CD4-positive, alpha-beta T cell (primary cell): Measurements from ENCODE around the gene CACNB2. TPM values are rescaled to one million over a fixed set of nuclear protein-coding genes. Genes with fewer than 3 reads are reported as not detected.

Experiments used
- ATAC-seq: fragments of 200-7000 bp; cut with Tn5 transposase; one replicate; pipeline ENCODE4 v1.10.0; 2022; ENCODE audit warnings: mild to moderate bottlenecking; ENCODE audit not compliant: poor library complexity
- CTCF ChIA-PET: fragments of 350-600 bp; sonication (Branson Sonifier 250); formaldehyde crosslinking; loops from one replicate; lab custom pipeline; 2021; ENCODE audit warnings: antibody characterized with exemption, inconsistent platforms; lab: Charles Lee
- POLR2A ChIA-PET: fragments of 350-600 bp; sonication (Branson Sonifier 250); formaldehyde crosslinking; loops from one replicate; lab custom pipeline; 2021; ENCODE audit warnings: antibody characterized with exemption, inconsistent platforms; lab: Charles Lee
- DNase-seq, 14 experiments: peaks; one replicate each; pipeline ENCODE4 v3.0.0-alpha.2; 2013 to 2020; ENCODE audit warnings: mixed read lengths in 2 of 14
- H3K27ac ChIP-seq, 2 donors: one replicate each; pipeline versions ENCODE4 v1.5.1 to v1.7.0; 2013; ENCODE audit warnings: low read length in 2 of 2, low read depth in 1 of 2, mild to moderate bottlenecking in 1 of 2
- H3K27me3 ChIP-seq, 2 experiments: 1 replicate in 1 of 2; 2 replicates in 1 of 2; pipeline versions ENCODE4 v1.6.1 to v1.7.0; 2013; ENCODE audit warnings: low read length in 2 of 2, control low read depth in 1 of 2, mild to moderate bottlenecking in 1 of 2, moderate library complexity in 1 of 2; ENCODE audit not compliant: insufficient read depth in 2 of 2, control insufficient read depth in 1 of 2
- H3K36me3 ChIP-seq: one replicate; pipeline ENCODE4 v1.6.1; 2013; ENCODE audit warnings: low read length, control low read depth; ENCODE audit not compliant: insufficient read depth
- H3K4me1 ChIP-seq: one replicate; pipeline ENCODE4 v1.6.1; 2013; ENCODE audit warnings: low read length, control low read depth; ENCODE audit not compliant: insufficient read depth
- H3K4me3 ChIP-seq: one replicate; pipeline ENCODE4 v1.5.1; 2013; ENCODE audit warnings: mild to moderate bottlenecking, low read length, moderate library complexity
- H3K9me3 ChIP-seq, 2 experiments: 1 replicate in 1 of 2; 2 replicates in 1 of 2; pipeline versions ENCODE4 v1.6.1 to v1.7.0; 2013; ENCODE audit warnings: low read length in 2 of 2, mild to moderate bottlenecking in 2 of 2, control low read depth in 1 of 2, moderate library complexity in 1 of 2; ENCODE audit not compliant: control insufficient read depth in 1 of 2, insufficient read depth in 1 of 2
- H3K27ac Mint-ChIP-seq: one replicate; pipeline ENCODE4 v1.8.0; 2020; ENCODE audit warnings: mixed read lengths
- H3K27me3 Mint-ChIP-seq: one replicate; pipeline ENCODE4 v1.8.0; 2021; ENCODE audit warnings: mixed read lengths
- H3K36me3 Mint-ChIP-seq: one replicate; pipeline ENCODE4 v1.8.0; 2021; ENCODE audit warnings: low read depth, mixed read lengths
- H3K4me1 Mint-ChIP-seq: one replicate; pipeline ENCODE4 v1.8.0; 2021; ENCODE audit warnings: low read depth, mixed read lengths
- H3K4me3 Mint-ChIP-seq: one replicate; pipeline ENCODE4 v1.8.0; 2020; ENCODE audit warnings: mild to moderate bottlenecking, mixed read lengths
- H3K9me3 Mint-ChIP-seq: one replicate; pipeline ENCODE4 v1.8.0; 2020; ENCODE audit warnings: mixed read lengths
- CTCF ChIP-seq: fragments of 200-600 bp; IDR thresholded peaks from one replicate; pipeline ENCODE4 v1.8.0; 2022; ENCODE audit warnings: antibody characterized with exemption, mild to moderate bottlenecking
- intact Hi-C, 2 experiments: fragments of 100-400 bp; cut with DNase I in 1 of 2; cut with micrococcal nuclease in 1 of 2; formaldehyde crosslinking; loops; one replicate each; pipeline versions ENCODE4 v1.15.1 to v1.9.0; 2023 to 2025; cut with DNase I, micrococcal nuclease
- total RNA-seq, 174 experiments: library from RNA in 2 of 174; stranded (reverse) in 2 of 174; gene quantifications; one replicate each; pipeline ENCODE4 v1.2.3 and lab custom pipeline; 2021 to 2026

CACNB2 gene
- total RNA-seq, 2 experiments from 2014 or later, result 0.34 TPM; not detected in 1

GRCh38 chr10:18323916-18324315 is 183.7 kb downstream of the CACNB2 start:
- ATAC-seq, result no peak
- POLR2A ChIA-PET, result no interaction called here
- H3K9me3 Mint-ChIP-seq, result no peaks in the 10 kb centered on the region

GRCh38 chr10:18325410-18325809 is 185.2 kb downstream of the CACNB2 start:
- Mint-ChIP-seq H3K27me3 (no peaks in the 10 kb centered on the region), H3K27ac (no peak overlapping the region), H3K4me1 (no peaks in the 10 kb centered on the region), H3K36me3 (no peaks in the 10 kb centered on the region), H3K4me3 (no peak overlapping the region), H3K9me3 (no peaks in the 10 kb centered on the region)
- TF ChIP-seq CTCF, result no peak
- Histone ChIP-seq H3K4me1 (no peaks in the 10 kb centered on the region), H3K36me3 (no peaks in the 10 kb centered on the region), H3K4me3 (no peak overlapping the region), H3K27me3 (no peaks in the 10 kb centered on the region), H3K27ac (no peak overlapping the region), H3K9me3 (no peaks in the 10 kb centered on the region)
- no peak for DNase-seq
- ChIA-PET POLR2A (no interaction called here), CTCF (interaction anchor here (0.7 kb wide), 1 partner anchor 10 kb away, joined by 3 read pairs; no protein-coding TSS in a partner anchor)
- no peak for ATAC-seq
- intact Hi-C loops, result no loop called here

More at GRCh38 chr10:18323916-18324315, 183.7 kb downstream of the CACNB2 start:
- intact Hi-C loops, result no loop called here
- no peak overlapping the region for H3K27ac Mint-ChIP-seq
- H3K4me3 ChIP-seq, result no peak overlapping the region
- H3K27me3 Mint-ChIP-seq, result no peaks in the 10 kb centered on the region
- H3K4me1 Mint-ChIP-seq, result no peaks in the 10 kb centered on the region
- H3K4me3 Mint-ChIP-seq, result no peak overlapping the region
- CTCF ChIA-PET, result no interaction called here
- no peak overlapping the region for H3K27ac ChIP-seq
- no peaks in the 10 kb centered on the region for H3K9me3 ChIP-seq
- no peaks in the 10 kb centered on the region for H3K4me1 ChIP-seq
- no peaks in the 10 kb centered on the region for H3K36me3 Mint-ChIP-seq
- DNase-seq, result no peak
- TF ChIP-seq CTCF, result no peak
- no peaks in the 10 kb centered on the region for H3K27me3 ChIP-seq
- no peaks in the 10 kb centered on the region for H3K36me3 ChIP-seq

- Histone ChIP-seq H3K4me3 (no peak overlapping the region), H3K36me3 (no peaks in the 10 kb centered on the region), H3K4me1 (no peaks in the 10 kb centered on the region), H3K27me3 (no peaks in the 10 kb centered on the region), H3K9me3 (peaks cover 0 to 4% of the 10 kb centered on the region in 2 experiments), H3K27ac (no peak overlapping the region)
- H3K27ac Mint-ChIP-seq, result no peak overlapping the region
- no peaks in the 10 kb centered on the region for H3K4me1 Mint-ChIP-seq
- ATAC-seq (no peak), DNase-seq (no peak)
- H3K27me3 Mint-ChIP-seq, result no peaks in the 10 kb centered on the region
- POLR2A ChIA-PET, result no interaction called here
- no peak overlapping the region for H3K4me3 Mint-ChIP-seq
- H3K36me3 Mint-ChIP-seq, result no peaks in the 10 kb centered on the region
- CTCF ChIA-PET, result interaction anchor here (0.7 kb wide), 1 partner anchor 9 kb away, joined by 3 read pairs; no protein-coding TSS in a partner anchor
- intact Hi-C loops, result no loop called here
- no peak for TF ChIP-seq CTCF
- H3K9me3 Mint-ChIP-seq, result no peaks in the 10 kb centered on the region
These were observed 185.8 kb downstream of the CACNB2 start for GRCh38 chr10:18325889-18326531.
